ENCODE results near the gene TRIM47.
"Not testable (repeated sequence)": the region's sequence is repeated elsewhere in the genome, so short reads cannot be mapped to it uniquely, and the experiment has no call there.

TRIM47 gene

DNA sequence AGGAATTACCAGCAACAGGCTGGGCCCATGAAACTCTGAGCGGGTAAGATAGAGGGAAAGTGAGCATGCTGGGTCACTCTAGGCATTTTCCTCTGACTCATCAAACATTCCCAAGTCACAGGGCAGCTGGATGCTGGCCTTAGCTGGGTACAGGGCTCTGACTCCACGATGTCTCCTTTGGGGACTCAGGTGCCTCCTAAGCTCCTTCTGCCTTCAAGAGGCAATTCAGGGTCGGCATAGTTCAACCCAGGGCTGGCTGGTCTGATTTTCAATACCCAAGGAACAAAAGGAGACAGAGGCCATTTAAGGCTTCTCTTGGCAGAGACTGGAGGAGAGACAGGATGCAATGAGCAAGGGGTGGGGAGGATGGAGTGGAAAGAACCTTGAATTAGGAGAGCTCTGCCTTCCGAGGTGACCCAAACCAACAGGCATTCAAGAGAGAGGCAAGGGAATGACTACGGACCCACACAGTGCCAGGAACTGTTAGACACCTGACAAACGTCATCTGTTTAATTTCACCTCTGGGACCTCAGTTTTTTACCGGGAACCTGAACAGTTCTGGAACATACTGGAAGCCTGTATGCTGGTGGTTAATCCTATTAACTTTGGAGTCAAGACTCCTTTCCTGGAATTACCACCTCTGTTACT, 24.2 kb downstream of the TRIM47 start:
- no peaks in the 10 kb centered on the region for H3K36me3 ChIP-seq (replicated peaks; ENCODE audit: insufficient read depth, low read length)
- peaks cover 12% of the 10 kb centered on the region; the same call in 1 of the 2 replicates for H3F3A ChIP-seq (ENCODE audit: insufficient read depth, low read length)
- no peak overlapping the region for H2AFZ ChIP-seq (ENCODE audit: low read length)
- H3K4me3 ChIP-seq (ENCODE audit: low read length) = peak overlapping the region; percentile 73
- peak overlapping the region; percentile 3; the same call in 1 of the 2 replicates for H3K27ac ChIP-seq (ENCODE audit: low read length)
- H3K9me3 ChIP-seq (replicated peaks; ENCODE audit: insufficient read depth, low read length) = no peaks in the 10 kb centered on the region
- H3K9me2 ChIP-seq (replicated peaks; ENCODE audit: insufficient read depth, low read length) = no peaks in the 10 kb centered on the region
- peaks cover 30% of the 10 kb centered on the region for H3K79me2 ChIP-seq (ENCODE audit: low read length)
- peak overlapping the region; percentile 68 for H3K9ac ChIP-seq (ENCODE audit: low read length)
- no peaks in the 10 kb centered on the region for H3K27me3 ChIP-seq (replicated peaks; ENCODE audit: insufficient read depth, low read length)
- TF ChIP-seq EZH2 (optimal IDR thresholded peaks at IDR 0.05; ENCODE audit: low read depth, low read length) (no peak), EZH2phosphoT487 (IDR thresholded peaks at IDR 0.05; ENCODE audit: low read length) (no peak)
- TF ChIP-seq, protein P1, sequence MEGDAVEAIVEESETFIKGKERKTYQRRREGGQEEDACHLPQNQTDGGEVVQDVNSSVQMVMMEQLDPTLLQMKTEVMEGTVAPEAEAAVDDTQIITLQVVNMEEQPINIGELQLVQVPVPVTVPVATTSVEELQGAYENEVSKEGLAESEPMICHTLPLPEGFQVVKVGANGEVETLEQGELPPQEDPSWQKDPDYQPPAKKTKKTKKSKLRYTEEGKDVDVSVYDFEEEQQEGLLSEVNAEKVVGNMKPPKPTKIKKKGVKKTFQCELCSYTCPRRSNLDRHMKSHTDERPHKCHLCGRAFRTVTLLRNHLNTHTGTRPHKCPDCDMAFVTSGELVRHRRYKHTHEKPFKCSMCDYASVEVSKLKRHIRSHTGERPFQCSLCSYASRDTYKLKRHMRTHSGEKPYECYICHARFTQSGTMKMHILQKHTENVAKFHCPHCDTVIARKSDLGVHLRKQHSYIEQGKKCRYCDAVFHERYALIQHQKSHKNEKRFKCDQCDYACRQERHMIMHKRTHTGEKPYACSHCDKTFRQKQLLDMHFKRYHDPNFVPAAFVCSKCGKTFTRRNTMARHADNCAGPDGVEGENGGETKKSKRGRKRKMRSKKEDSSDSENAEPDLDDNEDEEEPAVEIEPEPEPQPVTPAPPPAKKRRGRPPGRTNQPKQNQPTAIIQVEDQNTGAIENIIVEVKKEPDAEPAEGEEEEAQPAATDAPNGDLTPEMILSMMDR (IDR thresholded peaks at IDR 0.05; ENCODE audit: low read length) = no peak
- no peaks in the 10 kb centered on the region for H4K20me1 ChIP-seq (ENCODE audit: insufficient read depth, low read length)
- DNase-seq = no peak
- H3K4me2 ChIP-seq (ENCODE audit: low read depth, low read length) = peak overlapping the region; percentile 75
- H3K4me1 ChIP-seq (ENCODE audit: low read length) = peaks cover 9% of the 10 kb centered on the region

DNA sequence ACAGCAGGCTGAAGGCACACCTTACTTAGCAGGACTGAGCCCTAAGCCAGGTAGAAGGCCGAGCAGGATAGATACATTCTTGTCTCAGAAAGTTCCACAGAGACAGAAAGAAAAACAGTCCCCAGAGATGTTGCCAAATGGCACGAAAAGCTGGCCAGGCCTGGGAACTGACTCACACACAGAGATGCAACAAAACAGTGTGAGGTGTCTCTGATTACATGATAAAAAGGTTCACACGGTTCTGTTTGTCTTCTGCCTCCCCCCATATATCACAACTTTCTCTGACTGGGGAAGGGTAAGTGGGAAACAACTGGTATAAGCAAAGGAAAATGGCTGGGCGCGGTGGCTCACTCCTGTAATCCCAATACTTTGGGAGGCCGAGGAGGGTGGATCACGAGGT, 24.9 kb downstream of the TRIM47 start:
- H3K9ac ChIP-seq (ENCODE audit: low read length) = no peak overlapping the region

DNA sequence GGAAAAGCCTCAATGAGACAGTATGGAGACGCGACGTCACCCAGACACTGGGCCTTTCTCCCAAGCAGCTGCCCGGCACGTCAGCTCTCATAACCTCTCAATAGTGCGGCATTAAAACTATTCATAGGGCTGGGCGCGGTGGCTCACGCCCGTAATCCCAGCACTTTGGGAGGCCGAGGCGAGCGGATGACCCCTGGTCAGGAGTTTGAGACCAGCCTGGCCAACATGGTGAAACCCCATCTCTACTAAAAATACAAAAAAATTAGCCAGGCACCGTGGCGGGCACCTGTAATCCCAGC, 26.7 kb downstream of the TRIM47 start:
- H3K9me2 ChIP-seq (replicated peaks; ENCODE audit: insufficient read depth, low read length); H3K27ac ChIP-seq (ENCODE audit: low read length); H3K4me1 ChIP-seq (ENCODE audit: low read length); H4K20me1 ChIP-seq (ENCODE audit: insufficient read depth, low read length); H2AFZ ChIP-seq (ENCODE audit: low read length); H3F3A ChIP-seq (ENCODE audit: insufficient read depth, low read length); DNase-seq; H3K9me3 ChIP-seq (replicated peaks; ENCODE audit: insufficient read depth, low read length); H3K4me3 ChIP-seq (ENCODE audit: low read length); H3K36me3 ChIP-seq (replicated peaks; ENCODE audit: insufficient read depth, low read length); H3K9ac ChIP-seq (ENCODE audit: low read length); H3K4me2 ChIP-seq (ENCODE audit: low read depth, low read length); H3K27me3 ChIP-seq (replicated peaks; ENCODE audit: insufficient read depth, low read length): not testable (repeated sequence)
- peaks cover 30% of the 10 kb centered on the region for H3K79me2 ChIP-seq (ENCODE audit: low read length)

More for the DNA sequence above, 24.9 kb downstream of the TRIM47 start:
- peaks cover 5% of the 10 kb centered on the region for H3K4me1 ChIP-seq (ENCODE audit: low read length)
- H2AFZ ChIP-seq (ENCODE audit: low read length) = no peak overlapping the region
- H3K27me3 ChIP-seq (replicated peaks; ENCODE audit: insufficient read depth, low read length) = no peaks in the 10 kb centered on the region
- no peak for TF ChIP-seq EZH2phosphoT487 (IDR thresholded peaks at IDR 0.05; ENCODE audit: low read length)
- no peak overlapping the region for H3K4me3 ChIP-seq (ENCODE audit: low read length)
- no peak overlapping the region for H3K27ac ChIP-seq (ENCODE audit: low read length)
- no peaks in the 10 kb centered on the region for H3K9me2 ChIP-seq (replicated peaks; ENCODE audit: insufficient read depth, low read length)
- H3K4me2 ChIP-seq (ENCODE audit: low read depth, low read length) = no peak overlapping the region
- peaks cover 30% of the 10 kb centered on the region for H3K79me2 ChIP-seq (ENCODE audit: low read length)
- DNase-seq = no peak
- no peaks in the 10 kb centered on the region for H4K20me1 ChIP-seq (ENCODE audit: insufficient read depth, low read length)
- H3F3A ChIP-seq (ENCODE audit: insufficient read depth, low read length) = peaks cover 6% of the 10 kb centered on the region; the same call in 1 of the 2 replicates
- H3K9me3 ChIP-seq (replicated peaks; ENCODE audit: insufficient read depth, low read length) = no peaks in the 10 kb centered on the region
- H3K36me3 ChIP-seq (replicated peaks; ENCODE audit: insufficient read depth, low read length) = no peaks in the 10 kb centered on the region

DNA sequence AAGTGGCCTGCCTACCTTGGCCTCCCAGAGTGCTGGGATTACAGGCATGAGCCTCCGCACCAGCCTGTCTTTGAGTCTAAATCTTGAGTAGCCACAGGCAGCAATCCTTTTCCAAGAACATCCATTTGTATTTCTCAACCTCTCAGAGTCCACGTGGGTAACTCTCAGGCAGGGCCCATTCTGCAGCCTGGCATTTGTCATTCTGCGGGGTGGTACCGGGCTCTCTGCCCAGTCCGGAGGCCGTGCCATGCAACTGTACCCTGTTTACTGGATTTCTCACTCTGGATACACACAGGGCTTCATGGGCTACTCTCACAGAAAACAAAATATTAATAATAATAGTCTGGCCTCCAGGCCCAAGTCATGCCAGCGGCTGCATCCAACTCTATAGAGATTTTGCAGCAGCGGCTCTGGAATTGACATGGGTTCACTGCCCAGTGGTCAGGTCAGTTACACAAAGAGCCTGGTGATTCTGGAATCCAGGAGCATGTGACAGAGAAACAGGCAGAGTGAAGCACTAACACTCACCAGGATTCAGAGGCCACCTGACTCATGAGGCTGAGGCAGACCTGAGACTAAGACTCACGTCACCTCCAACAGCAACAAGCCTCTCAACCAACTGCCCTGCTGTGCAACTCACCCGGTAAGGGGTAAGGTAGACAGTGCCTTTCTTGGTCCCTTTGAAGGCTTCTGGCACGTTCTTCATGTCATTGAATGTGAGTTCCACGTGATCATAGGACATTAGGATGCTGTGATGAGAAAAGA, 27.3 kb downstream of the TRIM47 start:
- H3K9me2 ChIP-seq (replicated peaks; ENCODE audit: insufficient read depth, low read length) = no peaks in the 10 kb centered on the region
- peaks cover 25% of the 10 kb centered on the region for H3K79me2 ChIP-seq (ENCODE audit: low read length)
- no peaks in the 10 kb centered on the region for H3K9me3 ChIP-seq (replicated peaks; ENCODE audit: insufficient read depth, low read length)
- H3F3A ChIP-seq (ENCODE audit: insufficient read depth, low read length) = peaks cover 3% of the 10 kb centered on the region; the same call in 1 of the 2 replicates
- TF ChIP-seq EZH2 (optimal IDR thresholded peaks at IDR 0.05; ENCODE audit: low read depth, low read length) (no peak), EZH2phosphoT487 (IDR thresholded peaks at IDR 0.05; ENCODE audit: low read length) (no peak)
- TF ChIP-seq, protein P1 (IDR thresholded peaks at IDR 0.05; ENCODE audit: low read length) = no peak
- H3K27ac ChIP-seq (ENCODE audit: low read length) = no peak overlapping the region
- no peak for DNase-seq
- H3K9ac ChIP-seq (ENCODE audit: low read length) = no peak overlapping the region
- H3K4me2 ChIP-seq (ENCODE audit: low read depth, low read length) = no peak overlapping the region
- H4K20me1 ChIP-seq (ENCODE audit: insufficient read depth, low read length) = no peaks in the 10 kb centered on the region
- H3K4me3 ChIP-seq (ENCODE audit: low read length) = no peak overlapping the region
- H3K27me3 ChIP-seq (replicated peaks; ENCODE audit: insufficient read depth, low read length) = no peaks in the 10 kb centered on the region
- H2AFZ ChIP-seq (ENCODE audit: low read length) = no peak overlapping the region
- peaks cover 5% of the 10 kb centered on the region for H3K4me1 ChIP-seq (ENCODE audit: low read length)
- H3K36me3 ChIP-seq (replicated peaks; ENCODE audit: insufficient read depth, low read length) = no peaks in the 10 kb centered on the region

Data from MM.1S (cell line).